ENCODE results near the gene RFX3.

Gene RFX3

GRCh38 chr9:3434594-3434993 is 91.2 kb downstream of the RFX3 start:
- Histone ChIP-seq H3K4me2 (ENCODE audit: insufficient read depth, low read length) (no peak overlapping the region), H3K9ac (ENCODE audit: low read depth, low read length) (no peak overlapping the region), H2AFZ (ENCODE audit: low read depth, low read length) (no peak overlapping the region), H3K79me2 (ENCODE audit: insufficient read depth, low read length) (no peaks in the 10 kb centered on the region), H3K4me1 (ENCODE audit: insufficient read depth, low read length) (no peaks in the 10 kb centered on the region), H4K20me1 (ENCODE audit: insufficient read depth, low read length) (no peaks in the 10 kb centered on the region), H3K27ac (ENCODE audit: low read length) (no peak overlapping the region), H3K9me3 (ENCODE audit: insufficient read depth, low read length, severe bottlenecking) (no peaks in the 10 kb centered on the region), H3K27me3 (ENCODE audit: insufficient read depth, low read length, poor library complexity) (no peaks in the 10 kb centered on the region), H3K4me3 (ENCODE audit: low read depth in 1 of 2, low read length in 2 of 2) (no peak overlapping the region), H3K36me3 (ENCODE audit: insufficient read depth, low read length) (no peaks in the 10 kb centered on the region)
- DNase-seq: no peak
- TF ChIP-seq CTCF (IDR thresholded peaks at IDR 0.05; ENCODE audit: borderline replicate concordance, extremely low read depth, low read length, poor library complexity, severe bottlenecking) (no peak), EZH2 (IDR thresholded peaks at IDR 0.05; ENCODE audit: borderline replicate concordance, low read depth, low read length, severe bottlenecking) (no peak)
- no peak for ATAC-seq (ENCODE audit: insufficient read depth, low read depth)

- Histone ChIP-seq H3K27me3 (ENCODE audit: insufficient read depth, low read length, poor library complexity) (no peaks in the 10 kb centered on the region), H3K79me2 (ENCODE audit: insufficient read depth, low read length) (no peaks in the 10 kb centered on the region), H3K27ac (ENCODE audit: low read length) (no peak overlapping the region), H3K9me3 (ENCODE audit: insufficient read depth, low read length, severe bottlenecking) (no peaks in the 10 kb centered on the region), H4K20me1 (ENCODE audit: insufficient read depth, low read length) (no peaks in the 10 kb centered on the region), H3K36me3 (ENCODE audit: insufficient read depth, low read length) (no peaks in the 10 kb centered on the region), H2AFZ (ENCODE audit: low read depth, low read length) (no peak overlapping the region), H3K4me2 (ENCODE audit: insufficient read depth, low read length) (no peak overlapping the region), H3K4me3 (ENCODE audit: low read depth in 1 of 2, low read length in 2 of 2) (no peak overlapping the region), H3K4me1 (ENCODE audit: insufficient read depth, low read length) (no peaks in the 10 kb centered on the region), H3K9ac (ENCODE audit: low read depth, low read length) (no peak overlapping the region)
- TF ChIP-seq EZH2 (IDR thresholded peaks at IDR 0.05; ENCODE audit: borderline replicate concordance, low read depth, low read length, severe bottlenecking) (no peak), CTCF (IDR thresholded peaks at IDR 0.05; ENCODE audit: borderline replicate concordance, extremely low read depth, low read length, poor library complexity, severe bottlenecking) (no peak)
- no peak for ATAC-seq (ENCODE audit: insufficient read depth, low read depth)
- DNase-seq: no peak
Measured at GRCh38 chr9:3433754-3434153, 92.0 kb downstream of the RFX3 start.

DNA sequence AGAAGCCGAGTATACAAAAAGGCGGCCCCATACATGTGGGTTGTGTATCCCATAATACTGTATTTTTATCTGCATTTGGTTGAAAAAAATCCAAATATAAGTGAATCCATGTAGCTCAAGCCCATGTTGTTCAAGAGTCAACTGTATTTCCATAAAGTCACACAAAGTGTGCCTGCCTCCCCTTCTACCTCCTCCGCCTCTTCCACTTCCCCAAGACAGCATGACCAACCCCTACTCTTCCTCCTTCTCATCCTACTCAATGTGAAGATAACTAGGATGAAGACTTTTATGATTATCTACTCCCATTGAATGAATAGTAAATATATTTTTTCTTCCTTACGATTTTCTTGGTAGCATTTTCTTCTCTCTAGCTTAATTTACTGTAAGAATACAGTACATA is 92.7 kb downstream of the RFX3 start:
- Histone ChIP-seq H3K27me3 (ENCODE audit: insufficient read depth, low read length, poor library complexity) (no peaks in the 10 kb centered on the region), H3K9me3 (ENCODE audit: insufficient read depth, low read length, severe bottlenecking) (no peaks in the 10 kb centered on the region), H3K36me3 (ENCODE audit: insufficient read depth, low read length) (no peaks in the 10 kb centered on the region), H3K4me2 (ENCODE audit: insufficient read depth, low read length) (no peak overlapping the region), H3K27ac (ENCODE audit: low read length) (no peak overlapping the region), H3K9ac (ENCODE audit: low read depth, low read length) (no peak overlapping the region), H3K79me2 (ENCODE audit: insufficient read depth, low read length) (no peaks in the 10 kb centered on the region), H3K4me3 (ENCODE audit: low read depth in 1 of 2, low read length in 2 of 2) (no peak overlapping the region), H2AFZ (ENCODE audit: low read depth, low read length) (no peak overlapping the region), H3K4me1 (ENCODE audit: insufficient read depth, low read length) (no peaks in the 10 kb centered on the region), H4K20me1 (ENCODE audit: insufficient read depth, low read length) (no peaks in the 10 kb centered on the region)
- TF ChIP-seq EZH2 (IDR thresholded peaks at IDR 0.05; ENCODE audit: borderline replicate concordance, low read depth, low read length, severe bottlenecking) (no peak), CTCF (IDR thresholded peaks at IDR 0.05; ENCODE audit: borderline replicate concordance, extremely low read depth, low read length, poor library complexity, severe bottlenecking) (no peak)
- DNase-seq: no peak
- no peak for ATAC-seq (ENCODE audit: insufficient read depth, low read depth)

DNA sequence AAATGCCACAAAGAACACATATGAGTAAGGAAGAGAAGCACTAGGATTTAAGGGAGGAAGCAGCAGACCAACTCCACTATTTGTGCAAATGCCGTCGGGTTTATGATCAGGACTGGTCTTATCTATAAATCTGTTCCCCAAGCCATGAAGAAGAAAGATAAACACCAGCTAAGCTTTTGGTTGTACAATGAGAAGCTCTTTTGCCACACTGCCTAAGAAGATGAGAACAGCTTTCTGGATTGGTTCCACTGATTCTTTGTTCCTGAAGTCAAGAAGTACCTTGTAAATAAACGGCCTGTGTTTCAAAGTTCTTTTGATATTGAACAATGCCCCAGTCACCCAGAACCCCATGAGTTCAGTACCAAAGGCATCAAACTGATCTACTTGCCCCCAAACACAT is 93.9 kb downstream of the RFX3 start:
- no peak overlapping the region for H3K27ac ChIP-seq (ENCODE audit: low read length)
- TF ChIP-seq CTCF (IDR thresholded peaks at IDR 0.05; ENCODE audit: borderline replicate concordance, extremely low read depth, low read length, poor library complexity, severe bottlenecking) (no peak), EZH2 (IDR thresholded peaks at IDR 0.05; ENCODE audit: borderline replicate concordance, low read depth, low read length, severe bottlenecking) (no peak)

More for the DNA sequence above, 93.9 kb downstream of the RFX3 start:
- Histone ChIP-seq H4K20me1 (ENCODE audit: insufficient read depth, low read length) (no peaks in the 10 kb centered on the region), H3K27me3 (ENCODE audit: insufficient read depth, low read length, poor library complexity) (no peaks in the 10 kb centered on the region), H3K9ac (ENCODE audit: low read depth, low read length) (no peak overlapping the region), H3K4me3 (ENCODE audit: low read depth in 1 of 2, low read length in 2 of 2) (no peak overlapping the region), H3K4me1 (ENCODE audit: insufficient read depth, low read length) (no peaks in the 10 kb centered on the region), H3K4me2 (ENCODE audit: insufficient read depth, low read length) (no peak overlapping the region), H3K79me2 (ENCODE audit: insufficient read depth, low read length) (no peaks in the 10 kb centered on the region), H2AFZ (ENCODE audit: low read depth, low read length) (no peak overlapping the region), H3K9me3 (ENCODE audit: insufficient read depth, low read length, severe bottlenecking) (no peaks in the 10 kb centered on the region), H3K36me3 (ENCODE audit: insufficient read depth, low read length) (no peaks in the 10 kb centered on the region)
- DNase-seq: no peak
- ATAC-seq (ENCODE audit: insufficient read depth, low read depth): no peak
